Thymus (tissue), 14 donors: Measurements from ENCODE around the gene ZFP30. TPM values are rescaled to one million over a fixed set of nuclear protein-coding genes. Genes with fewer than 3 reads are reported as not detected.
A peak's percentile ranks its signal among the peaks of the same experiment; 100 is the strongest.

Experiments used
- DNase-seq, 9 donors: peaks; one replicate each; pipeline ENCODE4 v3.0.0-alpha.2; 2013; ENCODE audit warnings: low spot score in 9 of 9, low read depth in 6 of 9, missing footprints in 1 of 9
- H3K27ac ChIP-seq, 2 donors: one replicate each; pipeline ENCODE4 v1.5.1; 2013; ENCODE audit warnings: control low read depth in 1 of 2, low read depth in 1 of 2, low read length in 1 of 2, mild to moderate bottlenecking in 1 of 2, moderate library complexity in 1 of 2
- H3K27me3 ChIP-seq, 2 donors: one replicate each; pipeline ENCODE4 v1.5.1; 2013; ENCODE audit warnings: low read length in 1 of 2; ENCODE audit not compliant: control insufficient read depth in 2 of 2, insufficient read depth in 1 of 2
- H3K36me3 ChIP-seq, 2 donors: one replicate each; pipeline ENCODE4 v1.5.1; 2013; ENCODE audit warnings: low read length in 1 of 2, mild to moderate bottlenecking in 1 of 2, moderate library complexity in 1 of 2; ENCODE audit not compliant: control insufficient read depth in 2 of 2, insufficient read depth in 2 of 2
- H3K4me1 ChIP-seq, 2 donors: one replicate each; pipeline ENCODE4 v1.5.1; 2013; ENCODE audit warnings: low read length in 2 of 2; ENCODE audit not compliant: control insufficient read depth in 2 of 2, insufficient read depth in 2 of 2
- H3K4me3 ChIP-seq, 2 donors: one replicate each; pipeline ENCODE4 v1.5.1; 2013; ENCODE audit warnings: low read length in 2 of 2, control low read depth in 1 of 2, mild to moderate bottlenecking in 1 of 2
- H3K9me3 ChIP-seq, 2 donors: one replicate each; pipeline ENCODE4 v1.5.1; 2013; ENCODE audit warnings: low read length in 1 of 2, mild to moderate bottlenecking in 1 of 2; ENCODE audit not compliant: control insufficient read depth in 2 of 2, insufficient read depth in 1 of 2
- WGBS: extraction: QIAGEN DNeasy Blood & Tissue Kit; methylation state at CpG from one replicate; pipeline ENCODE4 v1.1.7; 2013; 5-methylcytosine and 5-hydroxymethylcytosine counted together
- long read RNA-seq, 10 donors: transcript quantifications; one replicate each; lab custom pipeline, GENCODE V29; 2026
- polyA plus RNA-seq: library from polyadenylated mRNA; stranded (reverse); fragments of 200-250 nt; gene quantifications from one replicate; pipeline ENCODE4 v1.2.3, GENCODE V29; 2013
- total RNA-seq: library from RNA; stranded (reverse); fragments of 120-200 nt; gene quantifications from one replicate; pipeline ENCODE4 v1.2.4, GENCODE V29; 2013
- donor health status: healthy.

ZFP30 gene
- total RNA-seq = 13.1 TPM
- polyA plus RNA-seq = 7.4 TPM
- long read RNA-seq, donor 1 = 0 reads
- long read RNA-seq, donor 2 = 0 reads
- long read RNA-seq, donor 3, partial matches to known transcripts = 0 of 1 reads
- long read RNA-seq, donor 3, other reads (novel, unspliced or antisense) = 0 of 1 reads
- long read RNA-seq, donor 4 = 0 reads
- long read RNA-seq, donor 5 = 0 reads
- long read RNA-seq, donor 6 = 0 reads
- long read RNA-seq, donor 7 = 0 reads
- long read RNA-seq, donor 8 = 0 reads
- long read RNA-seq, donor 9 = 0 reads
- long read RNA-seq, donor 10, full-length matches to known transcripts = 1 of 1 reads
- long read RNA-seq, donor 10, partial matches to known transcripts = 0 of 1 reads
- long read RNA-seq, donor 10, other reads (novel, unspliced or antisense) = 0 of 1 reads

DNA sequence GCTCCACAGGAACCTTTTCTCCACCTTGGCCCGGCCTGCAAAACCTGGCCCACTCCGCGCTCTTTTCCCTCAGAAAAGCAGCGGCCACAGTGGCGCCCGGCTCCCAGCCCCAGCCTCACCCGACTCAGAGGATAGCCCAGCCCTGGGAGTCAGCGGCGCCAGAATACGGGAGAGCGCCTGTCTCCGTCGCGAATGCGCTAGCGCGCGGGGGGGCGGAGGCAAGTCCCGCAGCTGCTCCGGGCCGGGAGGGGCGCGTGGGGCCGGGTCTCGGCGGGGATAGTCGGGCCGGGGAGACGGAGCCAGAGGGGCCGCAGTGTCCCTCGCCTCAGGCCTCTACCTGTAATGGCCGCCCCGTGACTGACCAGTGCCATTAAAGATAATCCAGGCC lies at the start of gene ZFP30:
Gene ZFP30, minus strand, starts transcription at position 165 of the 388 bp plus-strand sequence. CDS start 7,643 bp downstream, outside the sequence.
- Histone ChIP-seq H3K9me3 (no peaks in the 10 kb centered on the region), H3K4me1 (peaks cover 0 to 4% of the 10 kb centered on the region in 2 donors), H3K27me3 (no peaks in the 10 kb centered on the region), H3K27ac (peak within 1 kb of the TSS; percentile 89 to 92), H3K4me3 (peak within 1 kb of the TSS; percentile 53 to 92), H3K36me3 (no peaks in the 10 kb centered on the region)
- peak in 7 of 9 donors; percentile 42 to 88 (median 68) for DNase-seq
- under 1% methylated on average over 34 of the region's 34 CpGs for WGBS

DNA sequence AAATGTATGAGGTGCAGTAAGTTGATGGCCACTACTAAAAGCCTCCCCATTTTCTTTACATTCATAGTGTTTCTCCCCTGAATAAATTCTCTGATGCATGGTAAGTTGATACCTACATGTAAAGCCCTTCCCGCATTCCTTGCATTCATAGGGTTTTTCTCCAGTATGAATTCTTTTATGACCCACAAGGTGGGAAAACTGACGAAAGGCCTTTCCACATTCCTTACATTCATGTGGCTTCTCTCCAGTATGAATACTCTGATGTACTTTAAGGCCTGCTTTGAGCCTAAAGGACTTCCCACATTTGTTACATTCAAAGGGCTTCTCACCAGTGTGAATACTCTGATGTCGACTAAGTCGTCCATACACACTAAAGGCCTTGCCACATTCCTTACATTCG lies 43.8 kb upstream of the ZFP30 start:
- 97% methylated on average over 5 of the region's 5 CpGs for WGBS
- H3K4me1 ChIP-seq = no peaks in the 10 kb centered on the region

DNA sequence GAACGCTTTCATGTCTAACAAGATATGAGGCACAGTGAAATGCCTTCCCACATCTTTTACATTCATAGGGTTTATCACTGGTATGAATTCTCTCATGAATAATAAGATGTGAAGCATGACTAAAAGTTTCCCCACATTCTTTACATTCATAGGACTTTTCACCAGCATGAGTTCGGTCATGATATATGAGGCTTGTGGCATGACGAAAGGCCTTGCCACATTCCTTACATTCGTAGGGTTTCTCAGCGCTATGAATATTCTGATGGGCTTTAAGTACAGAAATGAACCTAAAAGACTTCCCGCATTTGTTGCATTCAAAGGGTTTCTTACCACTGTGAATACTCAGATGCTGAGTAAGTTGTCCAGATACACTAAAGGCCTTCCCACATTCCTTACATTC lies 43.0 kb upstream of the ZFP30 start:
- Histone ChIP-seq H3K4me1 (no peaks in the 10 kb centered on the region), H3K36me3 (peaks cover 5 to 14% of the 10 kb centered on the region in 2 donors), H3K9me3 (peaks cover 9 to 10% of the 10 kb centered on the region in 2 donors), H3K27me3 (no peaks in the 10 kb centered on the region), H3K27ac (no peak overlapping the region), H3K4me3 (no peak overlapping the region)
- WGBS = 97% methylated on average over 6 of the region's 6 CpGs
- no peak for DNase-seq

More for the DNA sequence above, 43.8 kb upstream of the ZFP30 start:
- peaks cover 9 to 10% of the 10 kb centered on the region in 2 donors for H3K9me3 ChIP-seq
- H3K27me3 ChIP-seq = no peaks in the 10 kb centered on the region
- no peak overlapping the region for H3K4me3 ChIP-seq
- DNase-seq = no peak
- no peak overlapping the region for H3K27ac ChIP-seq
- peaks cover 5 to 14% of the 10 kb centered on the region in 2 donors for H3K36me3 ChIP-seq

DNA sequence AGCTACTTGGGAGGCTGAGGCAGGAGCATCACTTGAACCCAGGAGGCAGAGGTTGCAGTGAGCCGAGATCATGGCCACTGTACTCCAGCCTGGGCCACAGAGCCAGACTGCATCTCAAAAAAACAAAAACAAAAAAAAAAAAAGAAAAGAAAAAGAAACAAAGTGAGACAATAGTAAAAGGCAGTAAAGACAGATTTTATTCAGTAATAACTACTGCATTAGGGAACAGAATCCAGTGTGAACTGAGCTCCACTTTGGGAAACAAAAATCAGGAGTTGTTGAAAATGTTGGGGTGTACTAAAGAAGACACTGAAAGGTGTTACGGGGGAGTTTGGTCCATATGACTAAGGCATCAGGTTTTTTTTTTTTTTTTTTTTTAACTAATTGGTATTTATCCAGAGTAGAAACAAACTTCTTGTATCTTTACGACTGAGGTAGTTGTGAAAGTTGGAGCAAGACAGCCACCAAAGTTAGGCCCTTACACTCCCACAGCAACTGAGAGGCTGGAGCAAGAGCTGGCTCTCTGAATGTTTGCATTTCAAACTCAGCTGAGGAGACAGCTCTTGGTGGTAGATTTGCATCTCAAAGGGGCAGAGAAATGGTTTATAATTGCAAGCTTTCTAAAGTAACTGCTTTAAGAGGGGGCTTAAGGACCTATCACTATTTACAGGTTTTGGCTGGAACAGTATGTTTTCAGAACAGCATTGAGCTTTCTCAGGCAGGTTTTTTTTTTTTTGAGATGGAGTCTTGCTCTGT lies 40.1 kb upstream of the ZFP30 start:
- Histone ChIP-seq H3K36me3 (peaks cover 5 to 14% of the 10 kb centered on the region in 2 donors), H3K4me1 (no peaks in the 10 kb centered on the region), H3K27me3 (no peaks in the 10 kb centered on the region), H3K4me3 (no peak overlapping the region), H3K27ac (no peak overlapping the region), H3K9me3 (peaks cover 9 to 10% of the 10 kb centered on the region in 2 donors)
- no peak for DNase-seq
- WGBS = 96% methylated on average over 3 of the region's 3 CpGs

DNA sequence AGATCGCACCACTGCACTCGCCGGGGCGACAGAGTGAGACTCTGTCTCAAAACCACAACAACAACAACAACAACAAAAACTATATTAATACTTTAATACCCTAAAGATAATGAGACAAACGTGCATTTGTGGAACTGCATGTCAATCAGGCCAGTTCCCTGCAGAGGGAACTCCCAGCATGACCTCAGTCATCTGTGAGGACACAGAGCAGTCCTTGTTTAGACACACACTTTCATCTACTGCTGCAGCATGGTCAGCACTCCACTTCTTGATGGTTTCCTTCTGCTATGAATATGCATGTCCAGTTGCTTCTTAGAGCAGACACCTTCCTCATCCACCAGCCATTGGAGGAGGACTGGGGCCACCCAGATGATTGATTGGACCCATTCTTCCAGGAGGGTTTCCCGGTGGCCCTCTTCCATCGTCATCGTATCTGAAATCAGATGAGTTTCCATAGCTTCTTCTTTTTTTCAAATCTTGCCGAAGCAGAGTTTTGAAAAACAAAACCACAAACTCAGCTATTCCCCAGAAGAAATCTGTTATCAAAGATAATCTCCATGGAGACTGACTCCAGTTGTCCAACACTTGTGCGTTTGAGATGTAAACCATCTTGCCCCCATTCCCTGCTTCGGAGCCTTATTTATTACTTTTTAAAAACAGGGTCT lies 37.8 kb upstream of the ZFP30 start:
- H3K4me1 ChIP-seq = no peaks in the 10 kb centered on the region
- H3K27me3 ChIP-seq = no peaks in the 10 kb centered on the region
- DNase-seq = no peak
- H3K9me3 ChIP-seq = peaks cover 6 to 14% of the 10 kb centered on the region in 2 donors
- WGBS = 55% methylated on average over 11 of the region's 11 CpGs
- H3K36me3 ChIP-seq = no peaks in the 10 kb centered on the region
- no peak overlapping the region for H3K27ac ChIP-seq
- H3K4me3 ChIP-seq = no peak overlapping the region

DNA sequence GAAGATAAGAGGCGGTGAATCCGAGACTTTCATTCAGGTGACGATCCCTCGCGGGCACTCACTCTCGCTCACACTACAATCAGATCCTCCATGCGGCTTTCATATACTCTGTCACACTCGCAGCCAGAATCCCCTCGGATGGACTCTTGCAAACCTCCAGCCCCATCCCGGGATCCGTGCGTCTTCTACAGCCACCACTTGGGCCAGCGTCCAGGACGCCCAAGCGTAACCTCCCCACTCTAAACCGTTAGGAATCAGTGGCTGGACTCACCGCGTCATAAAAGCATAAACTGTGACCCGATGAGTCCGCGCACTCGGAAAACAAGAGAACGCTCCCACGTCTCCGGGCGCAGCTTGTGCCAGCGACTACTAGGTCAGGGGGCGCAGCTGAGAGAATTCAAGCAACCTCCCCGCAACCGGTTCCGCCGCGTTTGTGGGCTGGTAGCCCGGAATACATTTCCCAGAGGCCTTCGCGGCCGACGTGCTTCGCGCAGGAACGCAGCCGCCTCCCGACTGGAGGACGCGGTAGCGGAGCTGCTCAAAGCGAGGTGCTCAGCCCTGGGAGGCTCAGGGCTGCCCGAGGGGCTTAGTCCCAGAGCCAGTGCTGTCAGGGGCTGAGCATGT lies 36.7 kb upstream of the ZFP30 start:
- Histone ChIP-seq H3K36me3 (no peaks in the 10 kb centered on the region), H3K4me1 (no peaks in the 10 kb centered on the region), H3K27ac (peak overlapping the region; percentile 58 to 69), H3K9me3 (peaks cover 6 to 12% of the 10 kb centered on the region in 2 donors), H3K4me3 (peak overlapping the region; percentile 45 to 60), H3K27me3 (no peaks in the 10 kb centered on the region)
- 2% methylated on average over 48 of the region's 48 CpGs for WGBS
- DNase-seq = peak; percentile 48 to 92 (median 73)

DNA sequence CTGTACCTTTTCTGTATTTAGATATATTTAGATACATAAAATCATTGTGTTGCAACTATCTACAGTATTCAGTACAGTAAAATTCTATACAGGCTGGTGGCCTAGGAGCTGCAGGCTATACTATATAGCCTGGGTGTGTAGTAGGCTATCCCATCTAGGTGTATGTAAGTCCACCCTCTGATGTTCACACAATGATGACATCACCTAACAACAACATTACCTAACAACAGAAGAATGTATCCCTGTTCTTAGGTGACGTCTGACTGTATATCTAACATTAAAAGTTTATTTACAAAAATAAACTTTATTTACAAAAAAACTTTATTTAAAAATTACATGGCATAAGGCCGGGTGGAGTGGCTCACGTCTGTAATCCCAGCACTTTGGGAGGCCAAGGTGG lies 28.3 kb upstream of the ZFP30 start:
- Histone ChIP-seq H3K36me3 (no peaks in the 10 kb centered on the region), H3K4me1 (no peaks in the 10 kb centered on the region), H3K27me3 (no peaks in the 10 kb centered on the region), H3K9me3 (peaks cover 0 to 4% of the 10 kb centered on the region in 2 donors), H3K27ac (no peak overlapping the region), H3K4me3 (no peak overlapping the region)
- 93% methylated on average over 3 of the region's 3 CpGs for WGBS
- DNase-seq = no peak

DNA sequence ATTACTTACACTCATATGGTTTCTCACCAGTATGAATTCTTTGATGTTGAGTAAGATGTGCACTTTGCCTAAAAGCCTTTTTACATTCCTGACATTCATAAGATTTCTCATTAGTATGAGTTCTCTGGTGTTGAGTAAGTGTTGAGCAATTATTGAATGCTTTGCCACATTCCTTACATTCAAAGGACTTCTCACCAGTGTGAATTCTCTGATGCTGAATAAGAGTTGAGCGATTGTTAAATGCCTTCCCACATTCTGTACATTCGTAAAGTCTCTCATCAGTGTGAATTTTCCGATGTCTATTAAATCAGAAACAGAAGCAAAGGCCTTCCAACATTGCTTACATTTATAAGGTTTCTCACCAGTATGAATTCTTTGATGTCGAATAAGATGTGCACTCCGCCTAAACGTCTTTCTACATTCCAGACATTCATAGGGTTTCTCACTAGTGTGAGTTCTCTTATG lies 14.2 kb upstream of the ZFP30 start:
- no peak overlapping the region for H3K27ac ChIP-seq
- WGBS = 96% methylated on average over 6 of the region's 6 CpGs

More for the DNA sequence above, 14.2 kb upstream of the ZFP30 start:
- H3K36me3 ChIP-seq = no peaks in the 10 kb centered on the region
- no peaks in the 10 kb centered on the region for H3K27me3 ChIP-seq
- H3K4me1 ChIP-seq = no peaks in the 10 kb centered on the region
- no peak for DNase-seq
- peaks cover 0 to 2% of the 10 kb centered on the region in 2 donors for H3K9me3 ChIP-seq
- H3K4me3 ChIP-seq = no peak overlapping the region
